Panc1 (cell line): Measurements from ENCODE around the gene SCAMP5. TPM values are rescaled to one million over a fixed set of nuclear protein-coding genes. Genes with fewer than 3 reads are reported as not detected.

ENCODE experiments used
- ATAC-seq: fragments of 200-7000 bp; cut with Tn5 transposase; 2 replicates; pipeline ENCODE4 v1.9.1; 2020; ENCODE audit warnings: mild to moderate bottlenecking, moderate library complexity
- BruUV-seq: library from RNA; stranded (reverse); fragments of 400-500 nt; replicated peaks from 2 replicates; lab custom pipeline; 2021; lab: Mats Ljungman, UMichigan
- CTCF ChIA-PET: fragments of 300-600 bp; sonication (Branson Sonifier 250); formaldehyde crosslinking; loops from one replicate; lab custom pipeline; 2022; ENCODE audit warnings: antibody characterized with exemption; lab: Charles Lee
- POLR2A ChIA-PET: fragments of 300-600 bp; sonication (Branson Sonifier 250); formaldehyde crosslinking; loops from one replicate; lab custom pipeline; 2022; ENCODE audit warnings: antibody characterized with exemption; lab: Charles Lee
- DNase-seq: peaks from one replicate; pipeline ENCODE4 v3.0.0-alpha.2; 2010; ENCODE audit warnings: low read depth, low spot score
- H3K27ac ChIP-seq: 2 replicates; pipeline ENCODE4 v1.5.1; 2011; ENCODE audit warnings: mild to moderate bottlenecking, low read length, inconsistent platforms
- H3K27me3 ChIP-seq: fragments of 200-500 bp; sonication (Bioruptor generic); 2 replicates; pipeline ENCODE4 v1.6.0; 2014; ENCODE audit warnings: low read length, inconsistent platforms; ENCODE audit not compliant: control insufficient read depth, insufficient read depth
- H3K36me3 ChIP-seq: fragments of 200-500 bp; sonication (Bioruptor generic); 2 replicates; pipeline ENCODE4 v1.5.1; 2014; ENCODE audit warnings: inconsistent platforms, mild to moderate bottlenecking, low read length, moderate library complexity; ENCODE audit not compliant: control insufficient read depth, insufficient read depth
- H3K4me1 ChIP-seq: 2 replicates; pipeline ENCODE4 v1.5.1; 2011; ENCODE audit warnings: inconsistent platforms, mild to moderate bottlenecking, low read length, moderate library complexity; ENCODE audit not compliant: control insufficient read depth, insufficient read depth
- H3K4me3 ChIP-seq, 2 experiments: 2 replicates each; pipeline ENCODE4 v1.5.1; 2011 to 2012; ENCODE audit warnings: low read depth in 2 of 2, low read length in 2 of 2, mild to moderate bottlenecking in 2 of 2, inconsistent platforms in 1 of 2, moderate library complexity in 1 of 2
- H3K9me3 ChIP-seq: fragments of 200-500 bp; sonication (Bioruptor generic); 2 replicates; pipeline ENCODE4 v1.5.1; 2014; ENCODE audit warnings: low read depth, mild to moderate bottlenecking, inconsistent platforms, low read length, moderate library complexity; ENCODE audit not compliant: control insufficient read depth, insufficient read depth
- CTCF ChIP-seq: fragments of 450-650 bp; IDR thresholded peaks from 2 replicates; pipeline ENCODE4 v1.5.1; 2017; ENCODE audit warnings: mild to moderate bottlenecking
- POLR2AphosphoS5 ChIP-seq: IDR thresholded peaks from 2 replicates; pipeline ENCODE4 v1.6.1; 2012; ENCODE audit warnings: mild to moderate bottlenecking, low read depth, low read length, moderate library complexity
- REST ChIP-seq, 2 experiments: IDR thresholded peaks; 2 replicates each; pipeline ENCODE4 v1.6.1; 2011 to 2012; ENCODE audit warnings: low read depth in 2 of 2, control low read depth in 1 of 2, low read length in 1 of 2, mild to moderate bottlenecking in 1 of 2, moderate library complexity in 1 of 2; ENCODE audit not compliant: insufficient read depth in 1 of 2
- SIN3A ChIP-seq: IDR thresholded peaks from 2 replicates; pipeline ENCODE4 v1.6.1; 2012; ENCODE audit warnings: low read depth, mild to moderate bottlenecking, low read length, moderate library complexity, borderline replicate concordance; ENCODE audit not compliant: insufficient read depth
- TCF7L2 ChIP-seq: IDR thresholded peaks from 2 replicates; pipeline ENCODE4 v1.6.1; 2011; ENCODE audit warnings: mild to moderate bottlenecking, low read depth, low read length, inconsistent platforms
- in situ Hi-C: cut with HindIII; loops from 2 replicates; pipeline ENCODE4 v1.10.0; 2016; ENCODE audit warnings: low sequenced_read_pairs, low pct_unique_long_range_greater_than_20kb
- intact Hi-C: fragments of 100-400 bp; cut with micrococcal nuclease; formaldehyde crosslinking; loops from one replicate; pipeline ENCODE4 v1.10.0; 2022; ENCODE audit not compliant: unreplicated experiment
- total RNA-seq: library from RNA; stranded (reverse); gene quantifications from one replicate; pipeline ENCODE4 v1.2.1, GENCODE V29; 2021; ENCODE audit not compliant: unreplicated experiment

Gene SCAMP5
- total RNA-seq, 1 experiment from 2014 or later = 11.2 TPM

- no peaks in the 10 kb centered on the region for H3K9me3 ChIP-seq
- intact Hi-C loops = no loop called here
- no TSS peak for BruUV-seq
- ChIA-PET POLR2A (no interaction called here), CTCF (no interaction called here)
- H3K27me3 ChIP-seq = no peaks in the 10 kb centered on the region
- H3K27ac ChIP-seq = no peak overlapping the region
- TF ChIP-seq POLR2AphosphoS5 (no peak), CTCF (no peak), TCF7L2 (no peak), SIN3A (no peak), REST (IDR thresholded peaks at IDR 0.05; ENCODE audit: insufficient read depth in 1 of 2, low read depth in 2 of 2, low read length in 1 of 2) (no peak)
- no peak overlapping the region for H3K4me3 ChIP-seq
- in situ Hi-C loops = no loop called here
- peaks cover 2% of the 10 kb centered on the region; the same call in 1 of the 2 replicates for H3K36me3 ChIP-seq
- H3K4me1 ChIP-seq = peaks cover 5% of the 10 kb centered on the region; the same call in 1 of the 2 replicates
- no peak for DNase-seq
- no peak for ATAC-seq
Measured at GRCh38 chr15:75051711-75052110, 56.3 kb downstream of the SCAMP5 start.

GRCh38 chr15:75052972-75053747, 57.8 kb downstream of the SCAMP5 start:
- no peak overlapping the region for H3K4me3 ChIP-seq
- H3K27me3 ChIP-seq = no peaks in the 10 kb centered on the region
- POLR2A ChIA-PET = interaction anchor here (0.7 kb wide), 1 partner anchor 13 kb away, joined by 9 read pairs; no protein-coding TSS in a partner anchor
- H3K9me3 ChIP-seq = no peaks in the 10 kb centered on the region
- TF ChIP-seq CTCF = no peak
- TF ChIP-seq SIN3A = no peak
- no peak for TF ChIP-seq REST (IDR thresholded peaks at IDR 0.05; ENCODE audit: insufficient read depth in 1 of 2, low read depth in 2 of 2, low read length in 1 of 2)
- no peak for TF ChIP-seq TCF7L2
- no peak for TF ChIP-seq POLR2AphosphoS5
- H3K4me1 ChIP-seq = no peaks in the 10 kb centered on the region
- ATAC-seq (no peak), DNase-seq (no peak)
- in situ Hi-C loops (no loop called here), intact Hi-C loops (no loop called here)
- BruUV-seq = TSS peak; percentile 80
- peaks cover 2% of the 10 kb centered on the region; the same call in 1 of the 2 replicates for H3K36me3 ChIP-seq
- CTCF ChIA-PET = interaction anchor here (0.7 kb wide), 1 partner anchor 354 kb away, joined by 7 read pairs; no protein-coding TSS in a partner anchor
- H3K27ac ChIP-seq = no peak overlapping the region
